Measurements from ENCODE around the gene SPEG.

DNA sequence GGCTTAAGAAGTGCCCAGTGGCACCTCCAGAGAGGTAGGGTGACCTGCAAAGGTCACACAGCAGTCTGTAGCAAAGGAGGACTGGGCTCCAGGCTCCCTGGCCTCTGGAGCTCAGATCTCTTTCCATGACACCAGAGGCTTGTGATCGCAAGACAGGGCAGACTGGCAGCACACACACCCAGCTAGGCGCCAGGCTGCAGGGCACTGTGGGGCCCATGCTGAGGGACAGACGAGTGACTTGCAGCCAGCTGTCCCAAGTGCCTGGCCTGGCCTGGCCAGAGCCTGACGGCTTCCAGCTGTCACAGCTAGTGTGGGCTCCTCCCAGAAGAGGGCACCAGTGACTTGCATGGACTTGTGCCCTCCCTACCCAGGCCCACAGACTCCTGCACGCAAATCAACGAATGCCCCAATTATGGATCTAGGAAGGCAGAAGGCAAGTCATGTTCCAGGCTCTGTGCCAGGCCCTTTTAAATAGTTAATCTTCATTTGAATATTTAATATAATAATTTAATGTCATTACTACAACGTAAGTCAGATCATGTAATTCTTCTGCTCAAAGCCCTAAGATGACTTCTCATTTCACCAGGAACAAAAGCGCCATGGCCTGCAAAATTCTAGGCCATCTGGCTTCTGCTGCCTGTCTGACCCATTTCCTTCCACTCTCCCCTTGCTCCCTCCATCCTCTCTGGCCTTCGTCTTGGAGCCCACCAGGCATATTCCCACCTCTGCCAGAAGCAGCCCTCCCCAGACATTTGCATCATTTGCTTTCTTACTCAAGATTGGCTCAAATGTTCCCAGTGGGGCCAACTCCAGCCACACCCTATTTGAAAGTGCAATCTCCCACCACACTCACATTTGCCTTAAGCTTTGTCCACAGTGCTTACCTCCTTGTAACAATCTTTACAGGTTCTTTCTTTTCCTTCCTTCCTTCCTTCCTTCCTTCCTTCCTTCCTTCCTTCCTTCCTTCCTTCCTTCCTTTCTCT, 3.7 kb upstream of the SPEG start:
- TF ChIP-seq CTCF (conservative IDR thresholded peaks at IDR 0.05; ENCODE audit: low read length), result peak; percentile 48
- no peak for TF ChIP-seq EZH2phosphoT487 (IDR thresholded peaks at IDR 0.05; ENCODE audit: borderline replicate concordance, low read depth, low read length)
